Measurements from ENCODE around the gene APH1B. TPM values are rescaled to one million over a fixed set of nuclear protein-coding genes. Genes with fewer than 3 reads are reported as not detected.
"Not testable (repeated sequence)": the region's sequence is repeated elsewhere in the genome, so short reads cannot be mapped to it uniquely, and the experiment has no call there.

APH1B gene
- 9.5 and 9.8 TPM in 2 replicates for total RNA-seq

GRCh38 chr15:63277038-63277892, at the start of gene APH1B:
APH1B (plus strand) TSS chr15:63277605; CDS start chr15:63277624, 19 bp downstream.
- peaks cover 29% of the 10 kb centered on the region for H3K36me3 Mint-ChIP-seq (ENCODE audit: low read depth)
- peaks cover 30% of the 10 kb centered on the region for H3K4me1 Mint-ChIP-seq (ENCODE audit: low read depth)
- no peaks in the 10 kb centered on the region for H3K9me3 Mint-ChIP-seq
- intact Hi-C loops (cut with micrococcal nuclease): loop anchor here (1.0 to 5.0 kb wide), 4 partner anchors 65 to 230 kb away; no protein-coding TSS in a partner anchor
- no peaks in the 10 kb centered on the region for H3K27me3 Mint-ChIP-seq (ENCODE audit: low read depth)
- H3K27ac Mint-ChIP-seq: peak within 1 kb of the TSS; percentile 85
- peak within 1 kb of the TSS; percentile 87 for H3K4me3 Mint-ChIP-seq (ENCODE audit: low read depth)
- DNase-seq (ENCODE audit: low spot score): peak; percentile 77

GRCh38 chr15:63227689-63228088, 49.7 kb upstream of the APH1B start:
- DNase-seq (ENCODE audit: low spot score): no peak
- intact Hi-C loops (cut with micrococcal nuclease): no loop called here
- Mint-ChIP-seq H3K36me3 (ENCODE audit: low read depth) (peaks cover 63% of the 10 kb centered on the region), H3K27ac (peak overlapping the region; percentile 30), H3K4me3 (ENCODE audit: low read depth) (no peak overlapping the region), H3K4me1 (ENCODE audit: low read depth) (peaks cover 58% of the 10 kb centered on the region), H3K9me3 (no peaks in the 10 kb centered on the region), H3K27me3 (ENCODE audit: low read depth) (no peaks in the 10 kb centered on the region)

GRCh38 chr15:63231206-63231605, 46.2 kb upstream of the APH1B start:
- no peak for DNase-seq (ENCODE audit: low spot score)
- Mint-ChIP-seq H3K36me3 (ENCODE audit: low read depth) (peaks cover 63% of the 10 kb centered on the region), H3K27ac (peak overlapping the region; percentile 54), H3K4me1 (ENCODE audit: low read depth) (peaks cover 70% of the 10 kb centered on the region), H3K27me3 (ENCODE audit: low read depth) (no peaks in the 10 kb centered on the region), H3K9me3 (no peaks in the 10 kb centered on the region), H3K4me3 (ENCODE audit: low read depth) (no peak overlapping the region)
- intact Hi-C loops (cut with micrococcal nuclease): no loop called here

- DNase-seq (ENCODE audit: low spot score): no peak
- intact Hi-C loops (cut with micrococcal nuclease): loop anchor here (1.0 kb wide), 1 partner anchor 19 kb away; no protein-coding TSS in a partner anchor
- Mint-ChIP-seq H3K27ac (peak overlapping the region; percentile 54), H3K4me1 (ENCODE audit: low read depth) (peaks cover 67% of the 10 kb centered on the region), H3K4me3 (ENCODE audit: low read depth) (peak overlapping the region; percentile 30), H3K36me3 (ENCODE audit: low read depth) (peaks cover 63% of the 10 kb centered on the region), H3K27me3 (ENCODE audit: low read depth) (no peaks in the 10 kb centered on the region), H3K9me3 (no peaks in the 10 kb centered on the region)
Measured at GRCh38 chr15:63231706-63232105, 45.7 kb upstream of the APH1B start.

- peak overlapping the region; percentile 54 for H3K27ac Mint-ChIP-seq
- peaks cover 5% of the 10 kb centered on the region for H3K9me3 Mint-ChIP-seq
- intact Hi-C loops (cut with micrococcal nuclease): loop anchor here (1.0 kb wide), 1 partner anchor 20 kb away; no protein-coding TSS in a partner anchor
Measured at GRCh38 chr15:63232405-63232804, 45.0 kb upstream of the APH1B start.

GRCh38 chr15:63232943-63233342, 44.5 kb upstream of the APH1B start:
- no peak for DNase-seq (ENCODE audit: low spot score)
- Mint-ChIP-seq H3K4me1 (ENCODE audit: low read depth) (peaks cover 70% of the 10 kb centered on the region), H3K4me3 (ENCODE audit: low read depth) (no peak overlapping the region), H3K36me3 (ENCODE audit: low read depth) (peaks cover 64% of the 10 kb centered on the region), H3K9me3 (peaks cover 5% of the 10 kb centered on the region), H3K27me3 (ENCODE audit: low read depth) (no peaks in the 10 kb centered on the region), H3K27ac (peak overlapping the region; percentile 38)
- intact Hi-C loops (cut with micrococcal nuclease): loop anchor here (1.0 kb wide), 1 partner anchor 21 kb away; no protein-coding TSS in a partner anchor

More at GRCh38 chr15:63232405-63232804, 45.0 kb upstream of the APH1B start:
- Mint-ChIP-seq H3K4me1 (ENCODE audit: low read depth) (peaks cover 68% of the 10 kb centered on the region), H3K4me3 (ENCODE audit: low read depth) (peak overlapping the region; percentile 42), H3K36me3 (ENCODE audit: low read depth) (peaks cover 64% of the 10 kb centered on the region), H3K27me3 (ENCODE audit: low read depth) (no peaks in the 10 kb centered on the region)
- DNase-seq (ENCODE audit: low spot score): no peak

- DNase-seq (ENCODE audit: low spot score): no peak
- H3K9me3 Mint-ChIP-seq: peaks cover 5% of the 10 kb centered on the region
- H3K4me1 Mint-ChIP-seq (ENCODE audit: low read depth): peaks cover 72% of the 10 kb centered on the region
- peaks cover 62% of the 10 kb centered on the region for H3K36me3 Mint-ChIP-seq (ENCODE audit: low read depth)
- no peak overlapping the region for H3K4me3 Mint-ChIP-seq (ENCODE audit: low read depth)
- intact Hi-C loops (cut with micrococcal nuclease): no loop called here
- H3K27ac Mint-ChIP-seq: peak overlapping the region; percentile 39
- no peaks in the 10 kb centered on the region for H3K27me3 Mint-ChIP-seq (ENCODE audit: low read depth)
Measured at GRCh38 chr15:63233667-63234423, 43.6 kb upstream of the APH1B start.

GRCh38 chr15:63234451-63234870, 42.9 kb upstream of the APH1B start:
- intact Hi-C loops (cut with micrococcal nuclease): no loop called here
- DNase-seq (ENCODE audit: low spot score): no peak
- H3K4me3 Mint-ChIP-seq (ENCODE audit: low read depth): no peak overlapping the region
- peaks cover 72% of the 10 kb centered on the region for H3K4me1 Mint-ChIP-seq (ENCODE audit: low read depth)
- peaks cover 5% of the 10 kb centered on the region for H3K9me3 Mint-ChIP-seq
- no peaks in the 10 kb centered on the region for H3K27me3 Mint-ChIP-seq (ENCODE audit: low read depth)
- peaks cover 58% of the 10 kb centered on the region for H3K36me3 Mint-ChIP-seq (ENCODE audit: low read depth)
- peak overlapping the region; percentile 39 for H3K27ac Mint-ChIP-seq

- H3K36me3 Mint-ChIP-seq (ENCODE audit: low read depth): peaks cover 65% of the 10 kb centered on the region
- intact Hi-C loops (cut with micrococcal nuclease): loop anchor here (5.0 kb wide), 1 partner anchor 189 kb away; no protein-coding TSS in a partner anchor
- H3K4me1 Mint-ChIP-seq (ENCODE audit: low read depth): peaks cover 66% of the 10 kb centered on the region
- no peak for DNase-seq (ENCODE audit: low spot score)
- no peaks in the 10 kb centered on the region for H3K27me3 Mint-ChIP-seq (ENCODE audit: low read depth)
- H3K27ac Mint-ChIP-seq: no peak overlapping the region
- H3K4me3 Mint-ChIP-seq (ENCODE audit: low read depth): no peak overlapping the region
- H3K9me3 Mint-ChIP-seq: peaks cover 5% of the 10 kb centered on the region
Measured at GRCh38 chr15:63236272-63236671, 41.1 kb upstream of the APH1B start.

GRCh38 chr15:63237086-63237485, 40.3 kb upstream of the APH1B start:
- peaks cover 62% of the 10 kb centered on the region for H3K4me1 Mint-ChIP-seq (ENCODE audit: low read depth)
- peak overlapping the region; percentile 7 for H3K27ac Mint-ChIP-seq

GRCh38 chr15:63238171-63238570, 39.2 kb upstream of the APH1B start:
- Mint-ChIP-seq H3K4me1 (ENCODE audit: low read depth) (peaks cover 61% of the 10 kb centered on the region), H3K27ac (peak overlapping the region; percentile 81), H3K4me3 (ENCODE audit: low read depth) (no peak overlapping the region), H3K27me3 (ENCODE audit: low read depth) (no peaks in the 10 kb centered on the region), H3K9me3 (peaks cover 5% of the 10 kb centered on the region), H3K36me3 (ENCODE audit: low read depth) (peaks cover 76% of the 10 kb centered on the region)
- no peak for DNase-seq (ENCODE audit: low spot score)
- intact Hi-C loops (cut with micrococcal nuclease): loop anchor here (1.0 to 5.0 kb wide), 3 partner anchors 26 to 191 kb away; no protein-coding TSS in a partner anchor

More at GRCh38 chr15:63237086-63237485, 40.3 kb upstream of the APH1B start:
- DNase-seq (ENCODE audit: low spot score); H3K9me3 Mint-ChIP-seq; H3K27me3 Mint-ChIP-seq (ENCODE audit: low read depth); H3K4me3 Mint-ChIP-seq (ENCODE audit: low read depth): not testable (repeated sequence)
- H3K36me3 Mint-ChIP-seq (ENCODE audit: low read depth): peaks cover 68% of the 10 kb centered on the region
- intact Hi-C loops (cut with micrococcal nuclease): loop anchor here (5.0 kb wide), 1 partner anchor 190 kb away; no protein-coding TSS in a partner anchor

GRCh38 chr15:63238796-63239195, 38.6 kb upstream of the APH1B start:
- H3K36me3 Mint-ChIP-seq (ENCODE audit: low read depth): peaks cover 76% of the 10 kb centered on the region
- H3K9me3 Mint-ChIP-seq: peaks cover 5% of the 10 kb centered on the region
- peaks cover 61% of the 10 kb centered on the region for H3K4me1 Mint-ChIP-seq (ENCODE audit: low read depth)
- H3K27ac Mint-ChIP-seq: peak overlapping the region; percentile 54
- no peak for DNase-seq (ENCODE audit: low spot score)
- H3K4me3 Mint-ChIP-seq (ENCODE audit: low read depth): no peak overlapping the region
- intact Hi-C loops (cut with micrococcal nuclease): loop anchor here (1.0 to 5.0 kb wide), 3 partner anchors 26 to 191 kb away; no protein-coding TSS in a partner anchor
- H3K27me3 Mint-ChIP-seq (ENCODE audit: low read depth): no peaks in the 10 kb centered on the region
